GM12878 (cell line): Measurements from ENCODE around the gene POC1B. TPM values are rescaled to one million over a fixed set of nuclear protein-coding genes. Genes with fewer than 3 reads are reported as not detected.

ENCODE experiments used
- ATAC-seq: fragments of 200-7000 bp; cut with Tn5 transposase; 3 replicates; pipeline ENCODE4 v1.9.1; 2020; ENCODE audit warnings: mild to moderate bottlenecking, moderate library complexity
- BruUV-seq: library from RNA; stranded (reverse); fragments of 400-500 nt; replicated peaks from 2 replicates; lab custom pipeline; 2021; lab: Mats Ljungman, UMichigan
- CTCF ChIA-PET: fragments of 300-600 bp; sonication (Branson Sonifier 250); formaldehyde crosslinking; extraction: SDS; loops from one replicate; lab custom pipeline; 2021; ENCODE audit warnings: inconsistent platforms; lab: Yijun Ruan, JAX
- POLR2A ChIA-PET: fragments of 350-600 bp; formaldehyde crosslinking; extraction: SDS; loops from one replicate; lab custom pipeline; 2021; ENCODE audit warnings: inconsistent platforms; lab: Charles Lee
- RAD21 ChIA-PET: fragments of 300-600 bp; sonication (Branson Sonifier 250); formaldehyde crosslinking; loops from one replicate; lab custom pipeline; 2023; ENCODE audit warnings: antibody characterized with exemption; ENCODE audit not compliant: unreplicated experiment; lab: Charles Lee
- SMC1A ChIA-PET: fragments of 300-600 bp; sonication (Branson Sonifier 250); formaldehyde crosslinking; loops from one replicate; lab custom pipeline; 2023; ENCODE audit not compliant: unreplicated experiment, uncharacterized antibody; lab: Charles Lee
- DNase-seq: peaks from one replicate; pipeline ENCODE4 v3.0.0-alpha.2; 2011; ENCODE audit warnings: low read depth, low spot score
- FAIRE-seq: peaks from 3 replicates; lab custom pipeline; 2011; peaks lifted over from hg19 to GRCh38; lab: Jason Lieb, UNC
- H2AFZ ChIP-seq: 2 replicates; pipeline ENCODE4 v1.6.0; 2011; ENCODE audit warnings: low read depth, low read length, control low read depth; ENCODE audit not compliant: control insufficient read depth
- H3K27ac ChIP-seq: 2 replicates; pipeline ENCODE4 v1.5.1; 2011; ENCODE audit warnings: control low read depth; ENCODE audit not compliant: control insufficient read depth, insufficient read depth
- H3K27me3 ChIP-seq, 2 experiments: replicated peaks in 1 of 2; 2 replicates each; pipeline versions ENCODE4 v1.6.0 to v1.6.1; 2011; ENCODE audit warnings: low read length in 1 of 2; ENCODE audit not compliant: control insufficient read depth in 2 of 2, insufficient read depth in 2 of 2
- H3K36me3 ChIP-seq, 2 experiments: 2 replicates each; pipeline ENCODE4 v1.5.1; 2011; ENCODE audit warnings: low read length in 1 of 2; ENCODE audit not compliant: control insufficient read depth in 2 of 2, insufficient read depth in 2 of 2
- H3K4me1 ChIP-seq: 2 replicates; pipeline ENCODE4 v1.6.1; 2011; ENCODE audit warnings: mild to moderate bottlenecking, low read length, moderate library complexity, mixed read lengths; ENCODE audit not compliant: control insufficient read depth, insufficient read depth
- H3K4me2 ChIP-seq: 2 replicates; pipeline ENCODE4 v1.6.0; 2011; ENCODE audit warnings: control low read depth; ENCODE audit not compliant: control insufficient read depth, insufficient read depth
- H3K4me3 ChIP-seq: fragments of 200-600 bp; sonication (generic); 2 replicates; pipeline ENCODE4 v1.5.1; 2016
- H3K79me2 ChIP-seq: 2 replicates; pipeline ENCODE4 v1.6.0; 2011; ENCODE audit warnings: low read length; ENCODE audit not compliant: control insufficient read depth, insufficient read depth
- H3K9ac ChIP-seq: 2 replicates; pipeline ENCODE4 v1.8.0; 2011; ENCODE audit warnings: low read length, control low read depth, mixed read lengths; ENCODE audit not compliant: control insufficient read depth, insufficient read depth
- H3K9me3 ChIP-seq: replicated peaks from 3 replicates; pipeline ENCODE4 v1.5.1; 2011; ENCODE audit warnings: mild to moderate bottlenecking, low read length; ENCODE audit not compliant: control insufficient read depth, insufficient read depth
- H4K20me1 ChIP-seq: 2 replicates; pipeline ENCODE4 v1.6.0; 2011; ENCODE audit not compliant: control insufficient read depth, insufficient read depth
- ATF7 ChIP-seq: fragments of 450-650 bp; IDR thresholded peaks from 2 replicates; pipeline ENCODE4 v1.6.1; 2016; ENCODE audit warnings: low read depth, mild to moderate bottlenecking
- CBX3 ChIP-seq: fragments of 200-600 bp; sonication (generic); IDR thresholded peaks from 2 replicates; pipeline ENCODE4 v1.6.1; 2016; ENCODE audit warnings: low read depth, borderline replicate concordance
- CEBPB ChIP-seq, 2 experiments: fragments of 150-350 bp in 1 of 2; IDR thresholded peaks; 2 replicates each; pipeline ENCODE4 v1.6.1; 2012 to 2014; ENCODE audit warnings: low read depth in 2 of 2, low read length in 2 of 2, borderline replicate concordance in 1 of 2, inconsistent platforms in 1 of 2
- GATAD2B ChIP-seq: fragments of 450-650 bp; conservative IDR thresholded peaks from 2 replicates; pipeline ENCODE4 v1.6.1; 2017; ENCODE audit warnings: low read depth, mild to moderate bottlenecking, moderate library complexity
- JUNB ChIP-seq: IDR thresholded peaks from 2 replicates; pipeline ENCODE4 v1.6.1; 2016; ENCODE audit warnings: antibody characterized with exemption, mild to moderate bottlenecking
- MAX ChIP-seq: IDR thresholded peaks from 2 replicates; pipeline ENCODE4 v1.6.1; 2012; ENCODE audit warnings: low read depth, low read length, improper control_type of control experiment
- MEF2B ChIP-seq: fragments of 450-650 bp; IDR thresholded peaks from 2 replicates; pipeline ENCODE4 v1.6.1; 2018; ENCODE audit warnings: mild to moderate bottlenecking, moderate library complexity; ENCODE audit not compliant: partially characterized antibody, poor library complexity, severe bottlenecking
- MLLT1 ChIP-seq: fragments of 450-650 bp; IDR thresholded peaks from 2 replicates; pipeline ENCODE4 v1.6.1; 2016; ENCODE audit warnings: mild to moderate bottlenecking
- NBN ChIP-seq: fragments of 450-650 bp; IDR thresholded peaks from 2 replicates; pipeline ENCODE4 v1.6.1; 2016
- NRF1 ChIP-seq: conservative IDR thresholded peaks from 2 replicates; pipeline ENCODE4 v1.6.1; 2011; ENCODE audit warnings: mild to moderate bottlenecking, low read depth, low read length, improper control_type of control experiment
- PAX5 ChIP-seq: IDR thresholded peaks from 2 replicates; pipeline ENCODE4 v1.6.1; 2011; ENCODE audit warnings: low read depth, low read length, borderline replicate concordance
- PAX8 ChIP-seq: fragments of 450-650 bp; IDR thresholded peaks from 2 replicates; pipeline ENCODE4 v1.6.1; 2017; ENCODE audit warnings: mild to moderate bottlenecking, moderate library complexity
- PKNOX1 ChIP-seq: fragments of 450-650 bp; IDR thresholded peaks from 2 replicates; pipeline ENCODE4 v1.6.1; 2016; ENCODE audit warnings: mild to moderate bottlenecking
- RELB ChIP-seq: fragments of 450-650 bp; IDR thresholded peaks from 2 replicates; pipeline ENCODE4 v1.6.1; 2017; ENCODE audit warnings: low read depth, mild to moderate bottlenecking, moderate library complexity
- RUNX3 ChIP-seq: IDR thresholded peaks from 2 replicates; pipeline ENCODE4 v1.6.1; 2012; ENCODE audit warnings: low read length, inconsistent platforms
- SPI1 ChIP-seq: IDR thresholded peaks from 2 replicates; pipeline ENCODE4 v1.6.1; 2011; ENCODE audit warnings: low read depth, mild to moderate bottlenecking, low read length, moderate library complexity, borderline replicate concordance; ENCODE audit not compliant: insufficient read depth
- ZNF274 ChIP-seq: IDR thresholded peaks from one replicate; pipeline ENCODE4 v1.8.0; 2011; ENCODE audit not compliant: insufficient read length, insufficient read depth
- ZNF384 ChIP-seq: IDR thresholded peaks from 2 replicates; pipeline ENCODE4 v1.6.1; 2012; ENCODE audit warnings: low read depth, mild to moderate bottlenecking, low read length, improper control_type of control experiment, borderline replicate concordance
- ZSCAN29 ChIP-seq: fragments of 450-650 bp; IDR thresholded peaks from 2 replicates; pipeline ENCODE4 v1.6.1; 2017; ENCODE audit warnings: mild to moderate bottlenecking, moderate library complexity
- WGBS: methylation state at CpG from one replicate; pipeline ENCODE4 v1.1.6; 2016; ENCODE audit warnings: low lambda C conversion rate; ENCODE audit not compliant: insufficient replicate concordance, insufficient coverage; ENCODE audit errors: missing lambda C conversion rate; 5-methylcytosine and 5-hydroxymethylcytosine counted together
- in situ Hi-C: fragments of 300-500 bp; cut with MboI; formaldehyde crosslinking; loops from 9 replicates; pipeline ENCODE4 v1.14.3; 2018; ENCODE audit warnings: mixed read lengths
- intact Hi-C: fragments of 100-400 bp; cut with micrococcal nuclease; formaldehyde crosslinking; loops from one replicate; pipeline ENCODE4 v1.14.2; 2022; ENCODE audit not compliant: unreplicated experiment
- polyA plus RNA-seq, 11 experiments: library from polyadenylated mRNA; depleted of rRNA in 4 of 11; unstranded in 6 of 11; stranded (reverse) in 5 of 11; fragments of >200 nt; fragmentation: Nextera tagmentation in 4 of 11; fragmentation: Illumina TruSeq in 1 of 11; extraction: Ambion mirVana in 4 of 11; extraction: Trizol in 1 of 11; gene quantifications; 1 replicate in 1 of 11; 2 replicates in 10 of 11; pipeline versions ENCODE4 v1.2.1 to v1.2.3, GENCODE V29; 2011 to 2016; ENCODE audit warnings: inconsistent platforms in 2 of 11, missing spikeins in 2 of 11, low read depth in 1 of 11
- total RNA-seq, 4 experiments: library from RNA; depleted of rRNA in 3 of 4; stranded (reverse); fragments of >200 nt in 3 of 4; fragmentation: Illumina TruSeq in 1 of 4; extraction: Trizol in 1 of 4; gene quantifications; 2 replicates each; pipeline versions ENCODE4 v1.2.1 to v1.2.3, GENCODE V29; 2013 to 2021

Gene POC1B
- total and polyA plus RNA-seq, 10 of the 15 experiments (the other 5 are each of a cell fraction or from before 2014, with no cell fraction given): 4.4 to 17.8 (median 11.3) TPM

GRCh38 chr12:89516633-89517032 is 9.2 kb downstream of the POC1B start (continued):
- TF ChIP-seq MAX (no peak), JUNB (no peak)

- CTCF ChIA-PET: interaction anchor here (0.7 to 4.1 kb wide), 3 partner anchors 10 to 44 kb away, joined by 3 to 14 read pairs (median 12); no protein-coding TSS in a partner anchor
- RAD21 ChIA-PET: no interaction called here
- FAIRE-seq: peak; percentile 61
- TF ChIP-seq RUNX3 (peak; percentile 47; the same call in 1 of the 2 replicates), ZNF384 (no peak), MLLT1 (no peak), ZNF274 (no peak), CEBPB (IDR thresholded peaks at IDR 0.05; ENCODE audit: borderline replicate concordance in 1 of 2, low read depth in 2 of 2, low read length in 2 of 2) (peak in 1 of 2 experiments; percentile 42; a peak in 1 of 4 replicates), ZSCAN29 (no peak), ATF7 (peak; percentile 19; the same call in 1 of the 2 replicates), SPI1 (peak; percentile 25; the same call in 1 of the 2 replicates), NRF1 (no peak), GATAD2B (no peak), RELB (no peak), PAX8 (no peak), PKNOX1 (peak; percentile 23; the same call in 1 of the 2 replicates), CBX3 (no peak), PAX5 (no peak), NBN (no peak), MEF2B (no peak)
Measured at GRCh38 chr12:89514751-89515150, 11.1 kb downstream of the POC1B start.

More at GRCh38 chr12:89514751-89515150, 11.1 kb downstream of the POC1B start:
- no peak overlapping the region for H3K9ac ChIP-seq
- H3K4me1 ChIP-seq: peaks cover 5% of the 10 kb centered on the region; the same call in 1 of the 2 replicates
- H3K4me2 ChIP-seq: peak overlapping the region; percentile 74
- SMC1A ChIA-PET: interaction anchor here (0.5 to 1.3 kb wide), 2 partner anchors 45 to 1816 kb away, joined by 3 to 5 read pairs; no protein-coding TSS in a partner anchor
- in situ Hi-C loops (loop anchor here (25.0 kb wide), 1 partner anchor 1377 kb away; the partner anchor contains the start of genes CEP290 and TMTC3), intact Hi-C loops (no loop called here)
- POLR2A ChIA-PET: no interaction called here
- no peak for DNase-seq
- no peaks in the 10 kb centered on the region for H4K20me1 ChIP-seq
- no TSS peak for BruUV-seq
- H3K9me3 ChIP-seq: no peaks in the 10 kb centered on the region
- peak overlapping the region; percentile 19 for H2AFZ ChIP-seq
- H3K27ac ChIP-seq: no peak overlapping the region
- H3K36me3 ChIP-seq: no peaks in the 10 kb centered on the region
- no peaks in the 10 kb centered on the region for H3K79me2 ChIP-seq
- WGBS: 0% methylated on average over 1 of the region's 1 CpG
- peak; percentile 85 for ATAC-seq
- H3K4me3 ChIP-seq: no peak overlapping the region
- no peaks in the 10 kb centered on the region for H3K27me3 ChIP-seq
